Endometrial microvascular endothelial cells (primary cell): ENCODE data around the gene RNASE1. TPM values are rescaled to one million over a fixed set of nuclear protein-coding genes. Genes with fewer than 3 reads are reported as not detected.
"Not testable (repeated sequence)": the region's sequence is repeated elsewhere in the genome, so short reads cannot be mapped to it uniquely, and the experiment has no call there.

Experiments
- in situ Hi-C: cut with HindIII; loops from 2 replicates; pipeline ENCODE4 v1.10.0; 2017; ENCODE audit warnings: low sequenced_read_pairs, low pct_unique_long_range_greater_than_20kb; ENCODE audit errors: inconsistent ontology term
- total RNA-seq: library from RNA; depleted of rRNA; stranded (reverse); fragments of >200 nt; gene quantifications from one replicate; pipeline ENCODE4 v1.2.3, GENCODE V29; 2015; ENCODE audit errors: inconsistent ontology term

RNASE1 gene
- total RNA-seq, 1 donor from 2014 or later = 168 TPM

- in situ Hi-C loops = no loop called here
These were observed 15.6 kb downstream of the RNASE1 start for GRCh38 chr14:20787025-20787424.

GRCh38 chr14:20782280-20782890 lies 20.3 kb downstream of the RNASE1 start:
- in situ Hi-C loops = no loop called here

GRCh38 chr14:20781803-20782202 lies 20.8 kb downstream of the RNASE1 start:
- in situ Hi-C loops = no loop called here

- in situ Hi-C loops = no loop called here
These were observed 26.7 kb downstream of the RNASE1 start for GRCh38 chr14:20775901-20776300.

GRCh38 chr14:20775043-20775442 lies 27.6 kb downstream of the RNASE1 start:
- in situ Hi-C loops = no loop called here

- in situ Hi-C loops = no loop called here
These were observed 28.3 kb downstream of the RNASE1 start for GRCh38 chr14:20774258-20774824.

- in situ Hi-C loops = no loop called here
These were observed 30.0 kb downstream of the RNASE1 start for GRCh38 chr14:20772650-20773049.

- in situ Hi-C loops = no loop called here
These were observed 33.2 kb downstream of the RNASE1 start for GRCh38 chr14:20769421-20769820.

- in situ Hi-C loops = no loop called here
These were observed 34.1 kb downstream of the RNASE1 start for GRCh38 chr14:20768593-20768892.

GRCh38 chr14:20760950-20761349 lies 41.7 kb downstream of the RNASE1 start:
- in situ Hi-C loops = no loop called here

- in situ Hi-C loops = not testable (repeated sequence)
These were observed 43.2 kb downstream of the RNASE1 start for GRCh38 chr14:20759465-20759864.

GRCh38 chr14:20757965-20758364 lies 44.7 kb downstream of the RNASE1 start:
- in situ Hi-C loops = no loop called here

GRCh38 chr14:20755037-20755436 lies 47.6 kb downstream of the RNASE1 start:
- in situ Hi-C loops = no loop called here

- in situ Hi-C loops = no loop called here
These were observed 48.3 kb downstream of the RNASE1 start for GRCh38 chr14:20754308-20754707.

- in situ Hi-C loops = no loop called here
These were observed 50.6 kb downstream of the RNASE1 start for GRCh38 chr14:20751963-20752562.

Other genes starting within 250 kb of the RNASE1 start
- gene RNASE9, start 241.8 kb downstream of the RNASE1 start, total RNA-seq = not detected
- gene RNASE11, start 214.8 kb downstream of the RNASE1 start, total RNA-seq = not detected
- not detected for gene RNASE12, start 211.5 kb downstream of the RNASE1 start, total RNA-seq
- gene OR6S1, start 161.2 kb downstream of the RNASE1 start, total RNA-seq = not detected
- gene RNASE4, start 118.3 kb downstream of the RNASE1 start, total RNA-seq = 15.5 TPM
- gene ANG, start 114.1 kb downstream of the RNASE1 start, total RNA-seq = 0.84 TPM
- gene EDDM3A, start 57.0 kb downstream of the RNASE1 start, total RNA-seq = not detected
- gene EDDM3B, start 34.4 kb downstream of the RNASE1 start, total RNA-seq = not detected
- not detected for gene RNASE6, start 21.6 kb downstream of the RNASE1 start, total RNA-seq
- gene RNASE3, start 88.5 kb upstream of the RNASE1 start, total RNA-seq = not detected
- not detected for gene RNASE2, start 152.6 kb upstream of the RNASE1 start, total RNA-seq
- gene METTL17, start 187.1 kb upstream of the RNASE1 start, total RNA-seq = 57.2 TPM
- gene SLC39A2, start 196.4 kb upstream of the RNASE1 start, total RNA-seq = not detected
- gene NDRG2, start 222.2 kb upstream of the RNASE1 start, total RNA-seq = not detected
- not detected for gene TPPP2, start 227.4 kb upstream of the RNASE1 start, total RNA-seq
- gene RNASE13, start 232.0 kb upstream of the RNASE1 start, total RNA-seq = not detected
- not detected for gene RNASE7, start 239.5 kb upstream of the RNASE1 start, total RNA-seq